Activated CD8-positive, alpha-beta memory T cell treated with anti-CD3 and anti-CD28 coated beads, Interleukin-2, amount 50 U/mL, for 48 hours (primary cell): ENCODE measurements around the gene RNF20.
"Not testable (repeated sequence)": the region's sequence is repeated elsewhere in the genome, so short reads cannot be mapped to it uniquely, and the experiment has no call there.

ENCODE experiments used
- DNase-seq: peaks from one replicate; pipeline ENCODE4 v3.0.0-alpha.2; 2020

Gene RNF20

GRCh38 chr9:101536351-101536750, 2.7 kb downstream of the RNF20 start:
- no peak for DNase-seq

GRCh38 chr9:101536938-101537337, 3.3 kb downstream of the RNF20 start:
- DNase-seq = no peak

- no peak for DNase-seq
These were observed 6.4 kb downstream of the RNF20 start for GRCh38 chr9:101540069-101540468.

GRCh38 chr9:101543098-101543735, 9.6 kb downstream of the RNF20 start:
- DNase-seq = no peak

- DNase-seq = not testable (repeated sequence)
These were observed 15.9 kb downstream of the RNF20 start for GRCh38 chr9:101549472-101550098.

- no peak for DNase-seq
These were observed 28.1 kb downstream of the RNF20 start for GRCh38 chr9:101561740-101562139.

GRCh38 chr9:101562966-101563365, 29.3 kb downstream of the RNF20 start:
- DNase-seq = no peak

- DNase-seq = no peak
These were observed 30.6 kb downstream of the RNF20 start for GRCh38 chr9:101564252-101564651.

- DNase-seq = no peak
These were observed 33.5 kb downstream of the RNF20 start for GRCh38 chr9:101566904-101567724.

- no peak for DNase-seq
These were observed 34.2 kb downstream of the RNF20 start for GRCh38 chr9:101567725-101568350.

- DNase-seq = no peak
These were observed 36.3 kb downstream of the RNF20 start for GRCh38 chr9:101569741-101570501.

GRCh38 chr9:101571114-101571513, 37.5 kb downstream of the RNF20 start:
- DNase-seq = no peak

GRCh38 chr9:101572316-101572715, 38.7 kb downstream of the RNF20 start:
- DNase-seq = no peak

GRCh38 chr9:101574731-101575333, 41.2 kb downstream of the RNF20 start:
- no peak for DNase-seq

- DNase-seq = no peak
These were observed 44.7 kb downstream of the RNF20 start for GRCh38 chr9:101578378-101578777.

GRCh38 chr9:101579711-101580545, 46.3 kb downstream of the RNF20 start:
- no peak for DNase-seq

- DNase-seq = no peak
These were observed 48.9 kb downstream of the RNF20 start for GRCh38 chr9:101582553-101582952.

GRCh38 chr9:101585740-101586139, 52.1 kb downstream of the RNF20 start:
- DNase-seq = no peak

- no peak for DNase-seq
These were observed 53.0 kb downstream of the RNF20 start for GRCh38 chr9:101586651-101587050.

GRCh38 chr9:101587332-101588043, 53.8 kb downstream of the RNF20 start:
- no peak for DNase-seq

GRCh38 chr9:101590074-101590473, 56.4 kb downstream of the RNF20 start:
- DNase-seq = not testable (repeated sequence)
